Vagina (tissue), 2 donors: Measurements from ENCODE around the gene ACVR2B. TPM values are rescaled to one million over a fixed set of nuclear protein-coding genes. Genes with fewer than 3 reads are reported as not detected.

Experiments
- DNase-seq, 2 donors: peaks; one replicate each; pipeline ENCODE4 v3.0.0-alpha.2; 2017; ENCODE audit errors: extremely low spot score in 2 of 2
- H3K27ac ChIP-seq: fragments of 200-600 bp; sonication (generic); one replicate; pipeline ENCODE4 v1.5.1; 2019
- H3K27me3 ChIP-seq: fragments of 200-600 bp; sonication (generic); one replicate; pipeline ENCODE4 v1.5.1; 2019
- H3K36me3 ChIP-seq, 2 donors: fragments of 200-600 bp; sonication (generic); one replicate each; pipeline ENCODE4 v1.5.1; 2017 to 2019
- H3K4me1 ChIP-seq: fragments of 200-600 bp; sonication (generic); one replicate; pipeline ENCODE4 v1.5.1; 2019
- H3K4me3 ChIP-seq, 2 donors: fragments of 200-600 bp; sonication (generic); 1 replicate in 1 of 2; 2 replicates in 1 of 2; pipeline ENCODE4 v1.5.1; 2016 to 2019
- H3K9me3 ChIP-seq: fragments of 200-600 bp; sonication (generic); one replicate; pipeline ENCODE4 v1.5.1; 2019
- CTCF ChIP-seq, 3 experiments: fragments of 450-650 bp in 2 of 3; fragments of 200-600 bp in 1 of 3; sonication (generic) in 1 of 3; IDR thresholded peaks; one replicate each; pipeline ENCODE4 v1.5.1; 2017 to 2019; ENCODE audit warnings: antibody characterized with exemption in 3 of 3, mild to moderate bottlenecking in 2 of 3, moderate library complexity in 2 of 3
- POLR2A ChIP-seq, 2 donors: fragments of 450-650 bp; IDR thresholded peaks; one replicate each; pipeline ENCODE4 v1.6.1; 2017; ENCODE audit warnings: antibody characterized with exemption in 2 of 2, mild to moderate bottlenecking in 2 of 2, moderate library complexity in 2 of 2
- POLR2AphosphoS5 ChIP-seq, 2 donors: sonication (generic); formaldehyde crosslinking; IDR thresholded peaks; one replicate each; pipeline ENCODE4 v1.9.0; 2017; ENCODE audit warnings: antibody characterized with exemption in 2 of 2, mild to moderate bottlenecking in 2 of 2, low read depth in 1 of 2; ENCODE audit not compliant: insufficient read depth in 1 of 2
- intact Hi-C: fragments of 100-400 bp; cut with DNase I; formaldehyde crosslinking; loops from one replicate; pipeline ENCODE4 v1.15.1; 2023
- total RNA-seq: library from RNA; depleted of rRNA; stranded (reverse); fragments of >200 nt; gene quantifications from one replicate; pipeline ENCODE4 v1.2.3, GENCODE V29; 2016

The ACVR2B gene
- total RNA-seq, 1 donor from 2014 or later: 3.7 TPM

- H3K27ac ChIP-seq: peak within 1 kb of the TSS; percentile 83
- no peak for DNase-seq
- H3K9me3 ChIP-seq: no peaks in the 10 kb centered on the region
- H3K36me3 ChIP-seq: peaks cover 0 to 2% of the 10 kb centered on the region in 2 donors
- peak; percentile 49 to 90 (median 52) for TF ChIP-seq CTCF (IDR thresholded peaks at IDR 0.05)
- TF ChIP-seq POLR2AphosphoS5 (IDR thresholded peaks at IDR 0.05; ENCODE audit: insufficient read depth in 1 of 2, low read depth in 1 of 2): peak; percentile 60 to 61
- TF ChIP-seq POLR2A (IDR thresholded peaks at IDR 0.05): no peak
- intact Hi-C loops: no loop called here
- H3K27me3 ChIP-seq: no peaks in the 10 kb centered on the region
- peaks cover 14% of the 10 kb centered on the region for H3K4me1 ChIP-seq
- H3K4me3 ChIP-seq: peak within 1 kb of the TSS; percentile 69 to 84
Measured at GRCh38 chr3:38496131-38496910, 42.6 kb downstream of the ACVR2B start, which contains the start of gene EXOG. EXOG (plus strand) TSS chr3:38496340; CDS start chr3:38496368, 28 bp downstream.

- H3K36me3 ChIP-seq: peaks cover 0 to 6% of the 10 kb centered on the region in 2 donors
- peak overlapping the region; percentile 69 to 84 for H3K4me3 ChIP-seq
- DNase-seq: no peak
- intact Hi-C loops: no loop called here
- H3K9me3 ChIP-seq: no peaks in the 10 kb centered on the region
- no peaks in the 10 kb centered on the region for H3K27me3 ChIP-seq
- TF ChIP-seq POLR2A (IDR thresholded peaks at IDR 0.05): no peak
- no peak for TF ChIP-seq POLR2AphosphoS5 (IDR thresholded peaks at IDR 0.05; ENCODE audit: insufficient read depth in 1 of 2, low read depth in 1 of 2)
- TF ChIP-seq CTCF (IDR thresholded peaks at IDR 0.05): no peak
- H3K4me1 ChIP-seq: peaks cover 14% of the 10 kb centered on the region
- no peak overlapping the region for H3K27ac ChIP-seq
Measured at GRCh38 chr3:38497031-38497430, 43.3 kb downstream of the ACVR2B start.

- H3K27me3 ChIP-seq: no peaks in the 10 kb centered on the region
- no peaks in the 10 kb centered on the region for H3K9me3 ChIP-seq
- no peak for TF ChIP-seq CTCF (IDR thresholded peaks at IDR 0.05)
- TF ChIP-seq POLR2A (IDR thresholded peaks at IDR 0.05): no peak
- no peak for TF ChIP-seq POLR2AphosphoS5 (IDR thresholded peaks at IDR 0.05; ENCODE audit: insufficient read depth in 1 of 2, low read depth in 1 of 2)
- H3K27ac ChIP-seq: no peak overlapping the region
- DNase-seq: no peak
- peaks cover 10% of the 10 kb centered on the region for H3K4me1 ChIP-seq
- H3K4me3 ChIP-seq: no peak overlapping the region
- intact Hi-C loops: no loop called here
- H3K36me3 ChIP-seq: peaks cover 0 to 18% of the 10 kb centered on the region in 2 donors
Measured at GRCh38 chr3:38500688-38501417, 47.2 kb downstream of the ACVR2B start.

GRCh38 chr3:38507120-38507519 is 53.4 kb downstream of the ACVR2B start:
- intact Hi-C loops: no loop called here

More at GRCh38 chr3:38507120-38507519, 53.4 kb downstream of the ACVR2B start:
- Histone ChIP-seq H3K4me1 (no peaks in the 10 kb centered on the region), H3K27me3 (no peaks in the 10 kb centered on the region), H3K36me3 (peaks cover 0 to 24% of the 10 kb centered on the region in 2 donors), H3K4me3 (no peak overlapping the region), H3K27ac (no peak overlapping the region), H3K9me3 (no peaks in the 10 kb centered on the region)
- no peak for DNase-seq
- TF ChIP-seq POLR2A (IDR thresholded peaks at IDR 0.05): no peak
- no peak for TF ChIP-seq CTCF (IDR thresholded peaks at IDR 0.05)
- no peak for TF ChIP-seq POLR2AphosphoS5 (IDR thresholded peaks at IDR 0.05; ENCODE audit: insufficient read depth in 1 of 2, low read depth in 1 of 2)
